ENCODE data around the gene TRAPPC3. TPM values are rescaled to one million over a fixed set of nuclear protein-coding genes. Genes with fewer than 3 reads are reported as not detected.

The TRAPPC3 gene
- total and polyA plus RNA-seq, 2 donors (not counting 1 experiment from before 2014, with no cell fraction given): 40.5 to 42.1 TPM

GRCh38 chr1:36095760-36096405, 53.4 kb downstream of the TRAPPC3 start:
- no peaks in the 10 kb centered on the region for H3K9me3 ChIP-seq (ENCODE audit: control extremely low read depth in 1 of 3, control insufficient read depth in 2 of 3, insufficient read depth in 1 of 3, low read length in 2 of 3)
- H3K4me1 Mint-ChIP-seq: peaks cover 7% of the 10 kb centered on the region
- H3K79me2 ChIP-seq (ENCODE audit: control insufficient read depth, insufficient read depth, low read length): peaks cover 17% of the 10 kb centered on the region
- no peaks in the 10 kb centered on the region for H3K9me3 Mint-ChIP-seq (ENCODE audit: insufficient read depth)
- DNase-seq (no peak), ATAC-seq (ENCODE audit: low read depth) (no peak)
- no peak overlapping the region for H2AFZ ChIP-seq (ENCODE audit: insufficient read depth, low read depth, low read length, poor library complexity, severe bottlenecking)
- H4K20me1 ChIP-seq (ENCODE audit: control insufficient read depth, insufficient read depth, low read length, poor library complexity, severe bottlenecking): no peaks in the 10 kb centered on the region
- H3K27me3 ChIP-seq (replicated peaks in 1 of 4; ENCODE audit: control extremely low read depth in 1 of 4, control insufficient read depth in 3 of 4, insufficient read depth in 4 of 4, low read length in 3 of 4): no peaks in the 10 kb centered on the region
- WGBS (ENCODE audit: insufficient coverage): 95% methylated on average over 12 of the region's 15 CpGs
- H3K4me3 Mint-ChIP-seq: no peak overlapping the region
- H3K27me3 Mint-ChIP-seq: no peaks in the 10 kb centered on the region
- H3K9ac ChIP-seq (ENCODE audit: low read length): no peak overlapping the region
- ChIA-PET CTCF (interaction anchor here (0.9 to 7.4 kb wide), 9 partner anchors 36 to 326 kb away, joined by 3 to 56 read pairs (median 4); partner anchors contain the start of gene TRAPPC3), POLR2A (interaction anchor here (0.8 kb wide), 1 partner anchor 24 kb away, joined by 3 read pairs; no protein-coding TSS in a partner anchor)
- no peak overlapping the region for H3K4me3 ChIP-seq (ENCODE audit: control extremely low read depth in 1 of 5, extremely low read depth in 1 of 5, insufficient read depth in 1 of 5, low read depth in 2 of 5, low read length in 4 of 5)
- TF ChIP-seq EZH2 (IDR thresholded peaks at IDR 0.05; ENCODE audit: borderline replicate concordance, insufficient read depth, low read depth, low read length, poor library complexity, severe bottlenecking) (no peak), CTCF (IDR thresholded peaks at IDR 0.05) (no peak)
- no peak overlapping the region for H3K27ac Mint-ChIP-seq
- no peak overlapping the region for H3K4me2 ChIP-seq (replicated peaks; ENCODE audit: low read depth, low read length, poor library complexity, severe bottlenecking)
- no peak overlapping the region for H3K27ac ChIP-seq (ENCODE audit: low read length in 2 of 2)
- peaks cover 0 to 52% of the 10 kb centered on the region in 2 experiments for H3K36me3 ChIP-seq (replicated peaks in 1 of 2; ENCODE audit: control extremely low read depth in 1 of 2, control insufficient read depth in 1 of 2, extremely low read depth in 1 of 2, insufficient read depth in 2 of 2, low read length in 1 of 2)
- intact Hi-C loops (cut with micrococcal nuclease): loop anchor here (5.0 kb wide), 1 partner anchor 1336 kb away; no protein-coding TSS in a partner anchor
- H3K4me1 ChIP-seq (ENCODE audit: control insufficient read depth in 2 of 2, insufficient read depth in 2 of 2, low read length in 2 of 2): peaks cover 0 to 7% of the 10 kb centered on the region in 2 donors

GRCh38 chr1:36094621-36095061, 54.6 kb downstream of the TRAPPC3 start:
- H3K36me3 ChIP-seq (replicated peaks in 1 of 2; ENCODE audit: control extremely low read depth in 1 of 2, control insufficient read depth in 1 of 2, extremely low read depth in 1 of 2, insufficient read depth in 2 of 2, low read length in 1 of 2): peaks cover 0 to 52% of the 10 kb centered on the region in 2 experiments
- no peak overlapping the region for H2AFZ ChIP-seq (ENCODE audit: insufficient read depth, low read depth, low read length, poor library complexity, severe bottlenecking)
- H3K4me3 ChIP-seq (ENCODE audit: control extremely low read depth in 1 of 5, extremely low read depth in 1 of 5, insufficient read depth in 1 of 5, low read depth in 2 of 5, low read length in 4 of 5): no peak overlapping the region
- H3K27ac ChIP-seq (ENCODE audit: low read length in 2 of 2): no peak overlapping the region
- H3K4me1 ChIP-seq (ENCODE audit: control insufficient read depth in 2 of 2, insufficient read depth in 2 of 2, low read length in 2 of 2): peaks cover 6 to 8% of the 10 kb centered on the region in 2 donors
- intact Hi-C loops (cut with micrococcal nuclease): loop anchor here (5.0 kb wide), 1 partner anchor 1338 kb away; no protein-coding TSS in a partner anchor
- no peak for ATAC-seq (ENCODE audit: low read depth)
- no peak for DNase-seq
- H3K27me3 ChIP-seq (replicated peaks in 1 of 4; ENCODE audit: control extremely low read depth in 1 of 4, control insufficient read depth in 3 of 4, insufficient read depth in 4 of 4, low read length in 3 of 4): no peaks in the 10 kb centered on the region
- no peak overlapping the region for H3K9ac ChIP-seq (ENCODE audit: low read length)
- Mint-ChIP-seq H3K4me1 (peaks cover 12% of the 10 kb centered on the region), H3K27me3 (no peaks in the 10 kb centered on the region), H3K27ac (no peak overlapping the region), H3K9me3 (ENCODE audit: insufficient read depth) (no peaks in the 10 kb centered on the region), H3K4me3 (no peak overlapping the region)
- WGBS (ENCODE audit: insufficient coverage): 98% methylated on average over 6 of the region's 8 CpGs
- ChIA-PET CTCF (interaction anchor here (0.6 to 2.3 kb wide), 7 partner anchors 39 to 324 kb away, joined by 3 to 8 read pairs (median 4); no protein-coding TSS in a partner anchor), POLR2A (no interaction called here)
- peaks cover 28% of the 10 kb centered on the region for H3K79me2 ChIP-seq (ENCODE audit: control insufficient read depth, insufficient read depth, low read length)
- no peaks in the 10 kb centered on the region for H4K20me1 ChIP-seq (ENCODE audit: control insufficient read depth, insufficient read depth, low read length, poor library complexity, severe bottlenecking)
- TF ChIP-seq CTCF (IDR thresholded peaks at IDR 0.05): no peak
- no peaks in the 10 kb centered on the region for H3K9me3 ChIP-seq (ENCODE audit: control extremely low read depth in 1 of 3, control insufficient read depth in 2 of 3, insufficient read depth in 1 of 3, low read length in 2 of 3)
- H3K4me2 ChIP-seq (replicated peaks; ENCODE audit: low read depth, low read length, poor library complexity, severe bottlenecking): no peak overlapping the region
